H4 (cell line): ENCODE data around the gene SENP1. TPM values are rescaled to one million over a fixed set of nuclear protein-coding genes. Genes with fewer than 3 reads are reported as not detected.

Source experiments
- DNase-seq: peaks from one replicate; pipeline ENCODE4 v3.0.0-alpha.2; 2015; ENCODE audit warnings: low spot score
- total RNA-seq: library from RNA; depleted of rRNA; stranded (reverse); fragments of >200 nt; shearing (Covaris generic); gene quantifications from 2 replicates; pipeline ENCODE4 v1.2.3, GENCODE V29; 2014; rRNA removed

Gene SENP1
- total RNA-seq, 1 experiment from 2014 or later, result 35.8 TPM

DNA sequence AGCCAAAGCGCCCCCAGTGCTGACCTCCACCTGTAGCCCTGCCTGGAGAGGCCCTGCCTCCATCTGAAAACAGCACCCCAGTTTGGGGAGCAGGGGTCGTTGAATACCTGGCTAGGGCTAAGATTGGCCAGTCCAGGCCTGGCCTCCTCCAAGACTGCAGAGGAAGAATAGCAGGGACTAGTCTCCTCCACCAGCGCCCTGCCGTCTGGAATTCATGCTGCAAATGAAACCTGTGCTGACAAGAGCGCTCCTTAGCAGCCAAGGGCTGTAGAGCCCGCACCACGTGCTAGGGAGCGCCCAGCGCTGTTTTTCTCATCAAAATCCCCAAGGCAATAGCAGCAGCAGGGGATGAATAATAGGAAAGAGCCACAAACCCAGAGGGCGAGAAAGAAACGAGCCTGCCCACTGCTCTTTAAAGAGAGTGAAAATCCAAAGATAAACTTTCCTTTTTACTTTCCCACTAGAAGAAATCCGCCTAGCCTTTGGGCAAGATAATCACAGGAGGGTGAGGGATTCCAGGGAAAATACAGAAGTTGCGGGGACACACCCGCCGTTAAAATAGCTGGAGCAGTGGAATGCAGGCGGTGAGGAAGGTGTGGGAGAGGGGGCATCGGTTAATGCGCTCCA, 104.9 kb downstream of the SENP1 start:
- peak; percentile 45 for DNase-seq

DNA sequence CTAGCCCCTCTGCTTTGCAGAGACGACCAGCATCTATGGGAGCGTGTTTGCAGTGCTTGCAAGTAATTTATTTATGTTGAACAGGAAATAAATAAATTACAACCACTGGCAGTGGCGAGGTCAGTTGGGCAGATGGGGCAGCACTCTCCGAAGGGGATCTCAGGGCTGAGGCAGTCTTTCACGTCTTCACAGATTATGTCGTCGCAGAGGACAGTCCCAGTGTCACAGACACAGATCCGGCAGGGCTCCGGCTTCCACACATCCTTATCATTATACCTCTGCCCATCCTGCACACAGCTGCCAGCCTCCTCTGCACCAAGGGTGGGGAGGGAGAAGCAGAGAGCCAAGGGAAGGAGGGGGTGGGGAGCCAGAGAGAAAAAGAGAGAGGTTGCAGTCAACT, 106.1 kb downstream of the SENP1 start:
- DNase-seq, result no peak

DNA sequence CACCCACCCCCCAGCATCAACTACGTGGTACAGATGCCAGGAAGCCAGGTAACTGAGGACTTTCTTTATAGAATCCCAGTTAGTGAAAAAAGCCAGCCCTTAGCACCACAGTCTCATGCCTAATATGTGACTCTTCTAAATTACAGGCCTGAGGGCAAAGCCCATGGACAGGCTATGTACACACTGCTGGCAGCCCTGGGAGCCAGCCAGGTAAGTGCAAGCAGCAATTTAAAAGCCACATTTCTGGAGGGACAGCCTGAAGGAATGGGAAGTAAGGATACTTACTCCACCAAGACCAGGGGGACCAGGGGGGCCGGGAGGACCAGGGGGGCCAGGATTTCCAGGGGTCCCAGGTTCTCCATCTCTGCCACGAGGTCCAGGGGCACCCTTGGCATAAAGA, 108.6 kb downstream of the SENP1 start:
- DNase-seq, result no peak

DNA sequence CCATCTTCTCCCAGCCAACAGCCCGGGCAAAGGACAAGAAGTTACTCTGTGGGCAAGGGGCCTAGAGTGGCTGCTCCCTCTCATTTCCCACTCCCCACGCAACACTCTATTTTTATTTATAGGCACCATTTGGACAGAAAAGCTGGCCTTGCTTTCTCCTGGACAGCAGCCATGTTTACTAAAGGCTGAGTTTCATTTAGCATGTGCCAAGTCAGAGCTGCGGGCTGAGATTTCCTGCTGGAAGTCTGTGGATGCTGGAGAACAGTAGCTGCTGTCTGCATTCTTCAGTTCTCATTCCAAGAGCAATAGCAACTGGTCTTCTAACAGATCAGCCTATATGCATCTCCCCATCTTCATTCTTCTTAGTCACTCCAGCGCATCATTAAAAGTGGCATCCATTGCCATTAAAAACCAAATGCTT, 109.9 kb downstream of the SENP1 start:
- DNase-seq, result peak; percentile 45

DNA sequence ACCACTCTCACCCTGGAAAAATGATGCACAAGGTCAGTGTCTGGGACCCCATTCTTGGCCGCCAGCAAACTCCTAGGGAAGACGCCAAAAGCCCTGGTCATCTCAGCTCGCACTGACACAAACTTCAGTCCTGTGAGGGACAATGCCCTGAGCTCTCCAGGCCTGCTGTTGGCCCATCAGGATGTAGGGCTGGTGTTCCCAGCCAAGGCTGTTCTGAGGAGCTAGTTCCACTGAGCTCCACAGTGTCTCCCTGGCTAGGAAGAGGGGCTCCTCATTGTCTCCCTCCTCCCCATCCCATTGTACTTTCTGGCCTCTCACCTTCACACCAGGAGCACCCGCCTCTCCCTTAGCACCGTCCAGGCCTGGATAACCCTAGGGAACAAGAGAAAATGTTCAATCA, 112.4 kb downstream of the SENP1 start:
- no peak for DNase-seq

Other genes starting within 250 kb of the SENP1 start
- 5.6 and 7.3 TPM in 2 replicates for gene VDR, start 201.1 kb downstream of the SENP1 start, total RNA-seq
- gene TMEM106C, start 142.5 kb downstream of the SENP1 start, total RNA-seq, result 294 and 314 TPM in 2 replicates
- not detected in 2 replicates for gene COL2A1, start 101.6 kb downstream of the SENP1 start, total RNA-seq
- gene PFKM, start 13.3 kb upstream of the SENP1 start, total RNA-seq, result 52.7 and 56.5 TPM in 2 replicates
- gene ASB8, start 51.4 kb upstream of the SENP1 start, total RNA-seq, result 22.6 and 37.1 TPM in 2 replicates
- gene CCDC184, start 77.6 kb upstream of the SENP1 start, total RNA-seq, result 0.70 and 1.2 TPM in 2 replicates
- not detected in 2 replicates for gene OR10AD1, start 97.2 kb upstream of the SENP1 start, total RNA-seq
- gene ZNF641, start 244.8 kb upstream of the SENP1 start, total RNA-seq, result 7.0 and 7.2 TPM in 2 replicates